A673 (cell line): ENCODE results near the gene FADD. TPM values are rescaled to one million over a fixed set of nuclear protein-coding genes. Genes with fewer than 3 reads are reported as not detected.
"Not testable (repeated sequence)": the region's sequence is repeated elsewhere in the genome, so short reads cannot be mapped to it uniquely, and the experiment has no call there.

Experiments
- BruUV-seq: library from RNA; stranded (reverse); fragments of 400-500 nt; replicated peaks from 2 replicates; lab custom pipeline; 2021; lab: Mats Ljungman, UMichigan
- CTCF ChIA-PET: fragments of 300-600 bp; sonication (Branson Sonifier 250); formaldehyde crosslinking; loops from one replicate; lab custom pipeline; 2022; ENCODE audit warnings: antibody characterized with exemption; lab: Charles Lee
- POLR2A ChIA-PET: fragments of 300-600 bp; sonication (Branson Sonifier 250); formaldehyde crosslinking; loops from one replicate; lab custom pipeline; 2022; ENCODE audit warnings: antibody characterized with exemption; ENCODE audit not compliant: low non-redundant PET; lab: Charles Lee
- DNase-seq: peaks from one replicate; pipeline ENCODE4 v3.0.0-alpha.2; 2015; ENCODE audit warnings: low spot score
- H3K27ac ChIP-seq: fragments of 200-600 bp; sonication (generic); 2 replicates; pipeline ENCODE4 v1.5.1; 2016; ENCODE audit warnings: mixed run types, low read depth, mild to moderate bottlenecking, mixed read lengths, antibody characterized with exemption, low read length; ENCODE audit not compliant: poor library complexity, severe bottlenecking
- H3K27me3 ChIP-seq: fragments of 200-600 bp; sonication (generic); replicated peaks from 2 replicates; pipeline ENCODE4 v1.6.1; 2017; ENCODE audit warnings: mixed run types, low read depth, mild to moderate bottlenecking, mixed read lengths, antibody characterized with exemption, low read length; ENCODE audit not compliant: insufficient read depth, poor library complexity
- H3K36me3 ChIP-seq: fragments of 200-600 bp; sonication (generic); 2 replicates; pipeline ENCODE4 v1.6.1; 2016; ENCODE audit warnings: mixed run types, mild to moderate bottlenecking, mixed read lengths, antibody characterized with exemption, low read length; ENCODE audit not compliant: insufficient read depth, poor library complexity, severe bottlenecking
- H3K4me1 ChIP-seq: fragments of 200-600 bp; sonication (generic); 2 replicates; pipeline ENCODE4 v1.6.1; 2017; ENCODE audit warnings: mixed run types, mild to moderate bottlenecking, mixed read lengths, antibody characterized with exemption, low read length; ENCODE audit not compliant: insufficient read depth, poor library complexity, severe bottlenecking
- H3K4me3 ChIP-seq: fragments of 200-600 bp; sonication (generic); 2 replicates; pipeline ENCODE4 v1.5.1; 2016; ENCODE audit warnings: low read depth, mixed run types, mild to moderate bottlenecking, mixed read lengths, low read length; ENCODE audit not compliant: poor library complexity, severe bottlenecking
- H3K9me3 ChIP-seq: fragments of 200-600 bp; sonication (generic); 2 replicates; pipeline ENCODE4 v1.6.1; 2016; ENCODE audit warnings: mixed run types, low read depth, mild to moderate bottlenecking, mixed read lengths, antibody characterized with exemption, low read length; ENCODE audit not compliant: poor library complexity, severe bottlenecking
- EZH2 ChIP-seq: fragments of 200-600 bp; sonication (generic); IDR thresholded peaks from 2 replicates; pipeline ENCODE4 v1.6.1; 2017; ENCODE audit warnings: borderline replicate concordance, low read depth, mild to moderate bottlenecking, mixed read lengths, antibody characterized with exemption, low read length; ENCODE audit not compliant: poor library complexity, severe bottlenecking
- intact Hi-C: fragments of 100-400 bp; cut with micrococcal nuclease; formaldehyde crosslinking; loops from one replicate; pipeline ENCODE4 v1.10.0; 2022; ENCODE audit not compliant: unreplicated experiment
- total RNA-seq: library from RNA; stranded (reverse); gene quantifications from 2 replicates; pipeline ENCODE4 v1.2.3, GENCODE V29; 2021
- TF ChIP-seq, protein P1 (sequence below): fragments of 300-800, 200-600 bp; sonication (generic); conservative IDR thresholded peaks from 2 replicates; pipeline ENCODE4 v1.5.1; 2017; ENCODE audit warnings: low read depth, mild to moderate bottlenecking, antibody characterized with exemption, low read length, moderate library complexity, mixed read lengths

The FADD gene
- total RNA-seq, 1 experiment from 2014 or later, result 62.7 TPM

GRCh38 chr11:70210530-70210929, 7.4 kb downstream of the FADD start:
- peaks cover 40% of the 10 kb centered on the region for H3K36me3 ChIP-seq
- no TSS peak for BruUV-seq
- CTCF ChIA-PET, result no interaction called here

DNA sequence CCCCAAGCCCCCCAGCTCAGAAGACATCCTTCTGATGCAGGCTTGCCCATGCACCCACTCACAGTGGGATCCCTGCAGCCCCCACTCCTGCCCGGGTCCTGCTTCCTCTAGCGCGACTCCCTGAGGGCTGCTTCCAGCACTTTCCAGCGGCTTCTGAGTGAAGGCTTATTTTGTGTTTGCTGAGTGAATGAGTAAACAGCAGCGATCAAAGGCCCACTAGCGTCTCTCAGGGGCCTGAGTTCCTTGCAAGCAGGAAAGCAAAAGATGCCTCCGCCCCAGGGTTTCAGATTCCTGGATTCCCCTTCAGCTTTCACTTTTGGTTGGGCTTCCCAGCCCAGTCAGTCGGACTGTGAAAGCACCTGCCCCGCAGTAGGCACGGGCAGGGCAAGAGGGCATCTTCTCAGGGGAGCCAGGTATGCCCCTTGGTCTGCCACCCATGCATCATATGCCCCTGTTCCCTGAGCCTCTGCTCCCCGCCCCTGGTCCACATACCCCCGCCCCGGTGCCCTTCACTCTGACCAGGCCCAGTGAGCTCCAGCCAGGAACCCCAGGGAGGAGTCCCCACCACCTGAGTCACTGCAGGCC, 9.2 kb downstream of the FADD start:
- H3K36me3 ChIP-seq, result peaks cover 22% of the 10 kb centered on the region
- TF ChIP-seq EZH2, result no peak
- TF ChIP-seq, protein P1, sequence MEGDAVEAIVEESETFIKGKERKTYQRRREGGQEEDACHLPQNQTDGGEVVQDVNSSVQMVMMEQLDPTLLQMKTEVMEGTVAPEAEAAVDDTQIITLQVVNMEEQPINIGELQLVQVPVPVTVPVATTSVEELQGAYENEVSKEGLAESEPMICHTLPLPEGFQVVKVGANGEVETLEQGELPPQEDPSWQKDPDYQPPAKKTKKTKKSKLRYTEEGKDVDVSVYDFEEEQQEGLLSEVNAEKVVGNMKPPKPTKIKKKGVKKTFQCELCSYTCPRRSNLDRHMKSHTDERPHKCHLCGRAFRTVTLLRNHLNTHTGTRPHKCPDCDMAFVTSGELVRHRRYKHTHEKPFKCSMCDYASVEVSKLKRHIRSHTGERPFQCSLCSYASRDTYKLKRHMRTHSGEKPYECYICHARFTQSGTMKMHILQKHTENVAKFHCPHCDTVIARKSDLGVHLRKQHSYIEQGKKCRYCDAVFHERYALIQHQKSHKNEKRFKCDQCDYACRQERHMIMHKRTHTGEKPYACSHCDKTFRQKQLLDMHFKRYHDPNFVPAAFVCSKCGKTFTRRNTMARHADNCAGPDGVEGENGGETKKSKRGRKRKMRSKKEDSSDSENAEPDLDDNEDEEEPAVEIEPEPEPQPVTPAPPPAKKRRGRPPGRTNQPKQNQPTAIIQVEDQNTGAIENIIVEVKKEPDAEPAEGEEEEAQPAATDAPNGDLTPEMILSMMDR, result no peak
- intact Hi-C loops, result no loop called here
- H3K27ac ChIP-seq, result no peak overlapping the region
- ChIA-PET POLR2A (no interaction called here), CTCF (no interaction called here)
- no peaks in the 10 kb centered on the region for H3K4me1 ChIP-seq
- BruUV-seq, result no TSS peak
- no peaks in the 10 kb centered on the region for H3K9me3 ChIP-seq
- H3K4me3 ChIP-seq, result no peak overlapping the region
- DNase-seq, result no peak
- no peaks in the 10 kb centered on the region for H3K27me3 ChIP-seq

More at GRCh38 chr11:70210530-70210929, 7.4 kb downstream of the FADD start:
- Histone ChIP-seq H3K27ac (peak overlapping the region; percentile 22), H3K27me3 (no peaks in the 10 kb centered on the region), H3K9me3 (no peaks in the 10 kb centered on the region), H3K4me3 (no peak overlapping the region), H3K4me1 (no peaks in the 10 kb centered on the region)
- TF ChIP-seq, protein P1, result no peak
- TF ChIP-seq EZH2, result no peak
- intact Hi-C loops, result no loop called here
- DNase-seq, result no peak
- POLR2A ChIA-PET, result no interaction called here

GRCh38 chr11:70217388-70217787, 14.3 kb downstream of the FADD start:
- DNase-seq, POLR2A ChIA-PET, H3K36me3 ChIP-seq, intact Hi-C loops, H3K27me3 ChIP-seq, H3K4me1 ChIP-seq, H3K27ac ChIP-seq, BruUV-seq, H3K4me3 ChIP-seq, CTCF ChIA-PET, H3K9me3 ChIP-seq: not testable (repeated sequence)

- H3K9me3 ChIP-seq, H3K27me3 ChIP-seq, BruUV-seq, H3K36me3 ChIP-seq, CTCF ChIA-PET, intact Hi-C loops, H3K4me3 ChIP-seq, H3K27ac ChIP-seq, H3K4me1 ChIP-seq, DNase-seq: not testable (repeated sequence)
- POLR2A ChIA-PET, result interaction anchor here (0.5 kb wide), 1 partner anchor 131 kb away, joined by 3 read pairs; no protein-coding TSS in a partner anchor
These were observed 15.0 kb downstream of the FADD start for GRCh38 chr11:70218076-70218475.
